Muscle layer of duodenum (tissue), 2 donors: Measurements from ENCODE around the gene GAA.

Source experiments
- H3K27ac ChIP-seq: one replicate; pipeline ENCODE4 v1.7.0; 2013; ENCODE audit warnings: mild to moderate bottlenecking, low read length
- H3K27me3 ChIP-seq: one replicate; pipeline ENCODE4 v1.7.0; 2013; ENCODE audit warnings: low read depth, mild to moderate bottlenecking, control low read depth, low read length
- H3K36me3 ChIP-seq, 2 donors: one replicate each; pipeline ENCODE4 v1.7.0; 2013; ENCODE audit warnings: low read length in 2 of 2, control low read depth in 1 of 2, mild to moderate bottlenecking in 1 of 2; ENCODE audit not compliant: insufficient read depth in 2 of 2, control insufficient read depth in 1 of 2
- H3K4me1 ChIP-seq, 2 donors: one replicate each; pipeline ENCODE4 v1.7.0; 2013; ENCODE audit warnings: low read length in 2 of 2, mild to moderate bottlenecking in 2 of 2, control low read depth in 1 of 2, moderate library complexity in 1 of 2; ENCODE audit not compliant: insufficient read depth in 2 of 2, control insufficient read depth in 1 of 2
- H3K4me3 ChIP-seq, 2 donors: one replicate each; pipeline ENCODE4 v1.7.0; 2013; ENCODE audit warnings: low read length in 2 of 2, low read depth in 1 of 2, mild to moderate bottlenecking in 1 of 2
- H3K9me3 ChIP-seq, 2 donors: one replicate each; pipeline ENCODE4 v1.7.0; 2013; ENCODE audit warnings: low read length in 2 of 2, control low read depth in 1 of 2, mild to moderate bottlenecking in 1 of 2; ENCODE audit not compliant: control insufficient read depth in 1 of 2
- donor health status: healthy.

The GAA gene

DNA sequence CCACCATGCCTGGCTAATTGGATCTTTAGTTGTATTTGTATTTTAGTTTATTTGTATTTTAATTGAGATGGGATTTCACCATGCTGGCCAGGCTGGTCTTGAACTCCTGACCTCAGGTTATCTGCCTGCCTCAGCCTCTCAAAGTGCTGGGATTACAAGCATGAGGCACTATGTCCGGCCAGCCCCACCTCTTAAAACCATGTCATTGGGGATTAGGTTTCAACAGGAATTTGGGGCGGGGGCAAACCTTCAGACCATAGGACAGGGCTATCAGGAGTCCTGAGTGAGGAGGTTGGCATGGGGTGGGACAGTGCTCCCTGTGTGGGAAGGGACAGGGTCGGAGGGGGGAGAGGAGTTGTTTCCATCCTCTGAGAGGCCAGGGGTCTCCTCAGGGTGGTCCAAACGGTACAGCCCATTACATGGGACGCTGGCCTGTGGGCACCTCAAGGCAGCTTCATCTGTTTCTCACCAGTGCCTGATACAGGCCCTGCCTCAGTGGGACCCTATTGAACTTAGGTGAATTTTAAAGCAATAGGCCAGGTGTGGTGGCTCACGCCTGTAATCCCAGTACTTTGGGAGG lies 21.6 kb downstream of the GAA start:
- no peaks in the 10 kb centered on the region for H3K27me3 ChIP-seq

GRCh38 chr17:80123791-80124190 lies 22.4 kb downstream of the GAA start:
- H3K4me3 ChIP-seq = no peak overlapping the region
- H3K27ac ChIP-seq = no peak overlapping the region
- no peaks in the 10 kb centered on the region for H3K27me3 ChIP-seq
- H3K4me1 ChIP-seq = peaks cover 0 to 4% of the 10 kb centered on the region in 2 donors
- no peaks in the 10 kb centered on the region for H3K36me3 ChIP-seq
- H3K9me3 ChIP-seq = no peaks in the 10 kb centered on the region

More for the DNA sequence above, 21.6 kb downstream of the GAA start:
- H3K36me3 ChIP-seq = peaks cover 0 to 7% of the 10 kb centered on the region in 2 donors
- H3K4me3 ChIP-seq = no peak overlapping the region
- no peaks in the 10 kb centered on the region for H3K9me3 ChIP-seq
- H3K4me1 ChIP-seq = peaks cover 0 to 4% of the 10 kb centered on the region in 2 donors
- H3K27ac ChIP-seq = no peak overlapping the region

DNA sequence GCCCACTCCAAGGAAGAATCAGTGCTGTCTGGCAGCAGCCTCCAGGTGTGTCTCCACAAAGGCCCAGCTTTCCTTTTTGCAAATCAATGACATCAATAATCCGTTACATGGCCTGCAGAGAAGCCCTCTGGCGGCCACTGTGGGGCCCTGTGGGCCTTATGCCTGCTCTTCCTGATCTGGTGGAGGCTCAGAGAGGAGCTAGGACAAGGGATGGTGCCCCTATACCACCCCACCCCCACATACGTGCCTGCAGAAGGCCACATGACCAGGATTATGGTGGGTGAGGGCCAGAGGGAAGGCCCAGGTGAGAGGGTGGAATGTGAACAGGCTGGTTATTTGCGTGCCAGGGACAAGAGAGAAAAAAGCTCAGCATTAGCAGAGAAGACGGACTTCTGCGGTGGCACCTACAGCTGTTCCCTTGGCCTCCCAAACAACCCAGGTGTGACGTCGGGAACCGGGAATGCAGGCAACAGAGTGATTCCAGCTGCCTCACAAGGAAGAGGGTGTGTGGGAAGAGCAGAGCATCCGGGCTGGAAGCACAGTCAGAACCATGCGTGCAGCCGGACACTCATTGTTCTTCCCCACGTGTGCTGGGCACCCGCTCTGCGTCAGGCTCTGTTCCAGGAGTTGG lies 23.1 kb downstream of the GAA start:
- no peak overlapping the region for H3K27ac ChIP-seq
- no peak overlapping the region for H3K4me3 ChIP-seq
- H3K27me3 ChIP-seq = no peaks in the 10 kb centered on the region
- peaks cover 0 to 4% of the 10 kb centered on the region in 2 donors for H3K4me1 ChIP-seq
- no peaks in the 10 kb centered on the region for H3K36me3 ChIP-seq
- no peaks in the 10 kb centered on the region for H3K9me3 ChIP-seq

GRCh38 chr17:80125656-80126448 lies 24.5 kb downstream of the GAA start:
- no peaks in the 10 kb centered on the region for H3K9me3 ChIP-seq
- H3K27ac ChIP-seq = no peak overlapping the region
- no peak overlapping the region for H3K4me3 ChIP-seq
- no peaks in the 10 kb centered on the region for H3K27me3 ChIP-seq
- peaks cover 0 to 4% of the 10 kb centered on the region in 2 donors for H3K4me1 ChIP-seq
- no peaks in the 10 kb centered on the region for H3K36me3 ChIP-seq

DNA sequence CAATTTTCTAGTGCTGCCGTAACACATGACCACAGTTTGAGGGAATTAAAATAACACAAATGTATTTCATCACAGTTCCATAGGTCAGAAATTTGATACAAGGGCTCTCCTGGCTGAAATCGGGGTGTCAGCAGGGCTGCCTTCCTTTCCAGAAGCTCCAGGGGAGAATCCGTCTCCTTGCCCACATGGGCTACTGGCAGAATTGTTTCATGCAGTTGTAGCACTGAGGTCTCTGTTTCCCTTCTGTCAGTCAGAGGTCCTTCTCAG lies 25.0 kb downstream of the GAA start:
- no peaks in the 10 kb centered on the region for H3K27me3 ChIP-seq
- no peaks in the 10 kb centered on the region for H3K9me3 ChIP-seq
- H3K36me3 ChIP-seq = no peaks in the 10 kb centered on the region
- H3K27ac ChIP-seq = no peak overlapping the region
- H3K4me3 ChIP-seq = no peak overlapping the region
- peaks cover 0 to 4% of the 10 kb centered on the region in 2 donors for H3K4me1 ChIP-seq

DNA sequence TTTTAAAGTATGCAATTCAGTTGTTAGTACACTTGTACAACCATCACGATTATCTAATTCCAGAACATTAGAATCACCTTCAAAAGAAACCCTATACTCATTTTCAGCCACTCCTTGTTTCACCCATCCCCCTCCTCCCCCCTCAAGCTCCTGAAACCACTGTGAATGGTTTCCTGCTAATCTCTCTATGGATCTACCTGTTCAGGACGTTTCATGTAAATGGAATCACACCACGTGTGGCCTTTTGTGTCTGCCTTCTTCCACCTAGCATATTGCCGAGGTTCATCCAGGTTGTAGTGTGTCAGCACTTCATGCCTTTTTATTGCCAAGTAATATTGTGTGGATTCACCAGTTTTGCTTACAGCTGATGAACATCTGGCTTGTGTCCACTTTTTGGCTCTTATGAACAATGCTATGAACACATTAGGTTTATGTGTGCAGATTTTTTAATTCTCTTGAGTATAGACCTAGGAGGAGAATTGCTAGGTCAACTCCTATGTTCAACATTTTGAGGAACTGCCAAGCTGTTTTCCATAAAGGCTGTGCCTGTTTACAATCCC lies 27.7 kb downstream of the GAA start:
- no peaks in the 10 kb centered on the region for H3K9me3 ChIP-seq
- no peak overlapping the region for H3K4me3 ChIP-seq
- peaks cover 12 to 15% of the 10 kb centered on the region in 2 donors for H3K36me3 ChIP-seq
- H3K4me1 ChIP-seq = peaks cover 0 to 4% of the 10 kb centered on the region in 2 donors
- H3K27me3 ChIP-seq = no peaks in the 10 kb centered on the region
- no peak overlapping the region for H3K27ac ChIP-seq

DNA sequence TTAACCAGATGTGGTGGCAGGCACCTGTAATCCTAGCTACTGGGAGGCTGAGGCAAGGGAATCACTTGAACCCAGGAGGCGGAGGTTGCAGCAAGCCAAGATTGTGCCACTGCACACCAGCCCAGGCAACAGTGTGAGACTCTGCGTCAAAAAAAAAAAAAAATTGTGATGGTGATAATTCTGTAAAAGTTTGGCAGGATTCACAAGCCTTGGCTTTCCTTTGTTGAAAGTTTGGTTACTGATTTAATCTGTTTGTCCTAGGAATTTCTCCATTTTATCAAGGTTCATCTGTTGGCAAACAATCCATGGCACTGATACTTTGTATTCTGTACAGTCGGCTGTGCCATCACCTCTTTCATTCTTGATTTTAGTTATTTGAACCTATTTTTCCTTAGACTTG lies 29.6 kb downstream of the GAA start:
- Histone ChIP-seq H3K4me1 (no peaks in the 10 kb centered on the region), H3K9me3 (no peaks in the 10 kb centered on the region), H3K36me3 (peaks cover 22 to 33% of the 10 kb centered on the region in 2 donors), H3K27ac (no peak overlapping the region), H3K4me3 (no peak overlapping the region), H3K27me3 (no peaks in the 10 kb centered on the region)

DNA sequence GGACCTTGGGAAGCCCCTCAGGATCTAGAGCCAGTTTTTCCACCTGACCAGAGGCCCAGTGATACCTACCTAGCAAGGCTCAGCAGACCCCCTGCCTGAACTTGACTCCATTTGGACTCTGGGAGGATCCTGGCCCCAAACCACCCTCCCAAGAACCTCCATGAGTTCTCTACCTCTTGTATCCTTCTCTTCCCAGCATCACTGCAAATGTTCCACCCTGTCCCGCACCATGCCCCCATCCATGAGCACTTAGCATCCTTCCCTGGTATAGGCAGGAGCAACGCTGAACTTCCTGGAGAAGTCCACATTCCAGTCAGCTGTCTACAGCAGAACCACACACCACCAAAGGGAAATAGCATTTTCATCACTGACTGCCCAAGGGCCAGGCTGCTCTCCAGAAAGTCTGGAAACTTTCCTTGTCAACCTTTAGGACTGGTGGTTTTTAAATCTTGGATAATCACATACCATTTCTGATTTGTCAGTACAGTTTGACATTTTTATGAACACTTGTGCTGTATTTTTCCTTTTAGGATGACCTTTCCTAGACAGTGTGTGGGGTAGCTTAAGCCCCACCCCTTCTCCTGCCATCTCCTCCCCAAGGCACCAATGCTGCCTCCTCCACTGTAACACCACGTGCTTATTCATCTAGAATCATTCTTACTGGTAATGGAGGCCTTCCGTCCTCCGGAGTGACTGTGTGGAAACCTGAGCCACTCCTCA lies 31.7 kb downstream of the GAA start:
- peaks cover 41 to 54% of the 10 kb centered on the region in 2 donors for H3K36me3 ChIP-seq

DNA sequence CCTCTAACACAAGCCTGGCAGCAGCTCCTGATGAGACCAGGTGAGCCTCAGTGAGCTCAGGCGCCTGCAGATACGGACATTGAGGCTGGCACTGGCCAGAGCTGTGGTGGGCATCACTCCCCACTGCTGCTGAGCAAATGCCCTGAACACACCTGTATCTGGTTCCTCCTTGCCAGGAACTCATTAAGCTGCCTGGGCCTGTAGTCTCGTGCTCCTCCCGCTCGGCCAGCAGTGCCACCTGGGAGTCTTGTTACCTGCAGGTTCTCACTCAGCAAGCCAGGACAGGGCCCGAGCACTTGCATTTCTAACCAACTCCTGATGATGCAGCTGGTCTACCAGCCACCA lies 32.2 kb downstream of the GAA start:
- Histone ChIP-seq H3K27ac (no peak overlapping the region), H3K4me3 (no peak overlapping the region), H3K27me3 (no peaks in the 10 kb centered on the region), H3K36me3 (peaks cover 47 to 59% of the 10 kb centered on the region in 2 donors), H3K4me1 (no peaks in the 10 kb centered on the region), H3K9me3 (no peaks in the 10 kb centered on the region)

More for the DNA sequence above, 31.7 kb downstream of the GAA start:
- Histone ChIP-seq H3K27ac (no peak overlapping the region), H3K4me3 (no peak overlapping the region), H3K4me1 (no peaks in the 10 kb centered on the region), H3K9me3 (no peaks in the 10 kb centered on the region), H3K27me3 (no peaks in the 10 kb centered on the region)

GRCh38 chr17:80137131-80137530 lies 35.8 kb downstream of the GAA start:
- Histone ChIP-seq H3K4me3 (no peak overlapping the region), H3K36me3 (peaks cover 74 to 90% of the 10 kb centered on the region in 2 donors)

DNA sequence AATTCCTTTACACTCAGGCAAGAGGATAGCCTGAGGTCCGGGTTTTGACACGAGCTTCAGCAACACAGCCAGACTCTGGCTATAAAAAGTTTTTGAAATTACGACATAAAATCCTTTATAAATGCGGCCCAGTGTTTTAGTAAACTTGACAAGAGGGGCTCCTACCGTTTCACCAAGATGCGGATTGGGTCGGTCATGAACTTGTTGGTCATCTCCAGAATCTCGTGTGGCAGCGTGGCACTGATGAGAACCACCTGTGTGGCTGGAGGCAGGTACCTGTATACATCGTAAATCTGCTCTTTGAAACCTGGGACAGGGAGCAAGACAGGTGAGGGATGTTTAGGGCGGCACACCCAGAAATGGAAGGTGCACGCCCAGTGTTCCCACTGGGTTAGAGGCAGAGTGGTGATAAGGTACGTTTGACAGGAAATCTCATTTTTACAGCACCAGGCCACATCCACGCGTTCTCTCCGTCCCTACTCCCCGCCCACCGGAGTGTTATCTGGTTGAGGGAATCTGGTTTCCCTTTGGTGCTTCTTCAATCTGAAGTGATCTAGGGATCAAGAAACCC lies 37.6 kb downstream of the GAA start:
- Histone ChIP-seq H3K9me3 (no peaks in the 10 kb centered on the region), H3K4me3 (no peak overlapping the region), H3K36me3 (peaks cover 77 to 92% of the 10 kb centered on the region in 2 donors), H3K4me1 (no peaks in the 10 kb centered on the region), H3K27me3 (no peaks in the 10 kb centered on the region), H3K27ac (no peak overlapping the region)

More at GRCh38 chr17:80137131-80137530, 35.8 kb downstream of the GAA start:
- no peaks in the 10 kb centered on the region for H3K27me3 ChIP-seq
- no peaks in the 10 kb centered on the region for H3K9me3 ChIP-seq
- no peaks in the 10 kb centered on the region for H3K4me1 ChIP-seq
- H3K27ac ChIP-seq = no peak overlapping the region
